HFFc6 (cell line): Measurements from ENCODE around the gene RAD51B. TPM values are rescaled to one million over a fixed set of nuclear protein-coding genes. Genes with fewer than 3 reads are reported as not detected.

ENCODE experiments used
- DNase-seq: peaks from one replicate; pipeline ENCODE4 v3.0.0-alpha.2; 2018
- H3K27ac Mint-ChIP-seq: 2 replicates; pipeline ENCODE4 v1.8.0; 2020; ENCODE audit warnings: mild to moderate bottlenecking, mixed read lengths
- H3K27me3 Mint-ChIP-seq: 2 replicates; pipeline ENCODE4 v1.8.0; 2021; ENCODE audit warnings: mild to moderate bottlenecking, moderate library complexity, mixed read lengths; ENCODE audit not compliant: insufficient read depth
- H3K36me3 Mint-ChIP-seq: 2 replicates; pipeline ENCODE4 v1.8.0; 2021; ENCODE audit warnings: low read depth, mixed read lengths
- H3K4me1 Mint-ChIP-seq: 2 replicates; pipeline ENCODE4 v1.8.0; 2020; ENCODE audit warnings: low read depth, mixed read lengths
- H3K4me3 Mint-ChIP-seq: 2 replicates; pipeline ENCODE4 v1.8.0; 2020; ENCODE audit warnings: mild to moderate bottlenecking, moderate library complexity, mixed read lengths
- H3K9me3 Mint-ChIP-seq: 2 replicates; pipeline ENCODE4 v1.8.0; 2020; ENCODE audit warnings: mild to moderate bottlenecking, mixed read lengths
- total RNA-seq, 6 experiments: library from RNA; stranded (reverse); fragmentation: NEBNext Ultra II Directional; extraction: Animal tissue kit (Norgen Biotek cat#: 25700); gene quantifications; 2 replicates in 1 of 6; 3 replicates in 5 of 6; pipeline ENCODE4 v1.2.3, GENCODE V29; 2021
- TF ChIP-seq, protein P1 (sequence below): fragments of 200-600 bp; sonication (generic); IDR thresholded peaks from 2 replicates; pipeline ENCODE4 v1.5.0; 2021; ENCODE audit warnings: antibody characterized with exemption, mild to moderate bottlenecking

The RAD51B gene
- total RNA-seq, 6 experiments from 2014 or later: 7.1 to 12.4 (median 9.6) TPM

DNA sequence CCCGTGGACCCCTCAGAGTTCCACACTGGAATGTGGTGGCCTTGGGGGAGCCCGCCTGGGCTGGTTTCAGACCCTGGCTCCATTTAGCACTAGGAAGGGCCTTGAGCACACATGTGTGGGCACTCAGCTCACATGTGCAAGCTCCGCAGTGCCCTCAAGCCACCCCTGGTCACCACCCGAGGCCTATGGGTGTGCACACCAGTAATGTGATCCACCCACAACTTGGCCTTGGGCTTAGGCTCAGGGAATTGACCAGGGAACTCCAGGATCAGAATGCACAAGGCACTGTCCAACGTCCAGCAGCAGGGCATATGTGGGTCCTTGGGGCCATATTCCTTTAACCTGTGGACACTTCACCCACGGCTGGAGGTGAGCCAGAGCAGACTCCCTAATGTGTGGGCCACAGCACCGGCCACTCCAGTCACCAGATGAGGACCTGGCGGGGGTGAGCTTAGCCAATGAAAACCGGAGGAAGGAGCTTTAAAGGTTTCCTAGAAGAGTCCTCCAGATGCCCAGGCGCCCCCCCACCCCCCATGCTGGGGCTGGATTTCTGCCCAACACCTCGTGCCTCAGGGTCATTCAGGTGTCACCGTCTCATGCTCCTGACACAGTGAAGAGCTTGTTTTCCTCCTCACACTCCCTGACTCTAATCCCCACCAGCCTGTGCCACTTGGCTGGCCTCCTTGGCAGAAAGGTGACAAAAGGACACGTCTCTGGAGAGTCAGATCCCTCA, 764.1 kb downstream of the RAD51B start:
- Mint-ChIP-seq H3K27me3 (peaks cover 2% of the 10 kb centered on the region), H3K4me1 (peaks cover 43% of the 10 kb centered on the region), H3K9me3 (peaks cover 14% of the 10 kb centered on the region), H3K36me3 (peaks cover 17% of the 10 kb centered on the region), H3K27ac (no peak overlapping the region), H3K4me3 (no peak overlapping the region)
- TF ChIP-seq, protein P1, sequence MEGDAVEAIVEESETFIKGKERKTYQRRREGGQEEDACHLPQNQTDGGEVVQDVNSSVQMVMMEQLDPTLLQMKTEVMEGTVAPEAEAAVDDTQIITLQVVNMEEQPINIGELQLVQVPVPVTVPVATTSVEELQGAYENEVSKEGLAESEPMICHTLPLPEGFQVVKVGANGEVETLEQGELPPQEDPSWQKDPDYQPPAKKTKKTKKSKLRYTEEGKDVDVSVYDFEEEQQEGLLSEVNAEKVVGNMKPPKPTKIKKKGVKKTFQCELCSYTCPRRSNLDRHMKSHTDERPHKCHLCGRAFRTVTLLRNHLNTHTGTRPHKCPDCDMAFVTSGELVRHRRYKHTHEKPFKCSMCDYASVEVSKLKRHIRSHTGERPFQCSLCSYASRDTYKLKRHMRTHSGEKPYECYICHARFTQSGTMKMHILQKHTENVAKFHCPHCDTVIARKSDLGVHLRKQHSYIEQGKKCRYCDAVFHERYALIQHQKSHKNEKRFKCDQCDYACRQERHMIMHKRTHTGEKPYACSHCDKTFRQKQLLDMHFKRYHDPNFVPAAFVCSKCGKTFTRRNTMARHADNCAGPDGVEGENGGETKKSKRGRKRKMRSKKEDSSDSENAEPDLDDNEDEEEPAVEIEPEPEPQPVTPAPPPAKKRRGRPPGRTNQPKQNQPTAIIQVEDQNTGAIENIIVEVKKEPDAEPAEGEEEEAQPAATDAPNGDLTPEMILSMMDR: no peak
- DNase-seq: no peak

- no peak overlapping the region for H3K4me3 Mint-ChIP-seq
- TF ChIP-seq, protein P1: no peak
- no peak overlapping the region for H3K27ac Mint-ChIP-seq
- H3K36me3 Mint-ChIP-seq: peaks cover 17% of the 10 kb centered on the region
- H3K9me3 Mint-ChIP-seq: peaks cover 14% of the 10 kb centered on the region
- no peak for DNase-seq
- peaks cover 45% of the 10 kb centered on the region for H3K4me1 Mint-ChIP-seq
- H3K27me3 Mint-ChIP-seq: peaks cover 2% of the 10 kb centered on the region
These were observed 765.2 kb downstream of the RAD51B start for GRCh38 chr14:68584786-68585185.

DNA sequence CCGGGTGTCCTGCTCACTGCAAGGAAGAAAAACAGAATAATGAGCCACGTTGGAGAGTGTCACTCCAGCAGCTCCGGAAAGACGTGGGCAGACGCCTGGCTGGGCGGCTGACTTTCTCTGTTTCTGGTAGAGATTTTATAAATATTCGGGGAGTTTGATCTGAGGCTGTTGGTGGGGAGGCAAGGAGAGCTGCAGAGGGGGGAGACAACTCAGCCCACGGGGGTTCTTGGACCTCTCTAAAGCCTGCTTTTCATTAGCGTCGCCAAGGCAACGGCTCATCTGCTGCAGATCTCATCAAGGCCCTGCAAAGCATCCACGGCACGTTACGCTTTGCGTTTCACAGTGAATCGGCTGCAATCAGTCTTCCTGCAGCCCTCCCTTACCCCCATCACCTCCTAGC, 766.1 kb downstream of the RAD51B start:
- Mint-ChIP-seq H3K4me3 (peak overlapping the region; percentile 51), H3K36me3 (peaks cover 17% of the 10 kb centered on the region), H3K4me1 (peaks cover 45% of the 10 kb centered on the region), H3K27ac (peak overlapping the region; percentile 66), H3K27me3 (peaks cover 2% of the 10 kb centered on the region), H3K9me3 (peaks cover 14% of the 10 kb centered on the region)
- no peak for DNase-seq
- TF ChIP-seq, protein P1: no peak

GRCh38 chr14:68586896-68587751, 767.5 kb downstream of the RAD51B start:
- Mint-ChIP-seq H3K27me3 (peaks cover 2% of the 10 kb centered on the region), H3K9me3 (peaks cover 3% of the 10 kb centered on the region), H3K27ac (no peak overlapping the region; the same call in 1 of the 2 replicates), H3K4me3 (0 out of 2 replicates have a peak overlapping the region, but pooled peaks have one; percentile 41), H3K36me3 (peaks cover 6% of the 10 kb centered on the region), H3K4me1 (peaks cover 44% of the 10 kb centered on the region)
- no peak for DNase-seq
- TF ChIP-seq, protein P1: no peak

DNA sequence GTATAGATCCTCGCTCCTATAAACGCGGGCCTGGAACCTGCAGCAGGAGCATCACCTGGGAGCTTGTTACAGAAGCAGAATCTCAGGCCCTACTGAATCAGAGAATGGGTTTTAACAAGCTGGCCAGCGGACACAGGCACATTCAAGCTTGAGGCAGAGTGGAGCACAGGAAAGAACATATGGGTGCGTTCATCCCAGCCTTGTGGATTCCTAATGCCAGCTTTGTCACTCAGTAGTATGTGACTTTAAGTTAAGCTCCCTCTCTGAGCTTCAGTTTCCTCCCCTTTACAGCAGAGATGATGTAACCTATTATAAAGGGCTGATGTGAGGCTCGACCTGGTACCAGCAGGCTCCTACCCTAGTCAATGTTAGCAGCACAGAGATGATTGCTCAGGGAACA, 768.4 kb downstream of the RAD51B start:
- Mint-ChIP-seq H3K27ac (no peak overlapping the region), H3K27me3 (no peaks in the 10 kb centered on the region; the same call in 1 of the 2 replicates), H3K36me3 (no peaks in the 10 kb centered on the region), H3K4me3 (no peak overlapping the region), H3K9me3 (no peaks in the 10 kb centered on the region), H3K4me1 (peaks cover 44% of the 10 kb centered on the region)
- TF ChIP-seq, protein P1: no peak
- DNase-seq: no peak
